Measurements from ENCODE around the gene PRKACB.

DNA sequence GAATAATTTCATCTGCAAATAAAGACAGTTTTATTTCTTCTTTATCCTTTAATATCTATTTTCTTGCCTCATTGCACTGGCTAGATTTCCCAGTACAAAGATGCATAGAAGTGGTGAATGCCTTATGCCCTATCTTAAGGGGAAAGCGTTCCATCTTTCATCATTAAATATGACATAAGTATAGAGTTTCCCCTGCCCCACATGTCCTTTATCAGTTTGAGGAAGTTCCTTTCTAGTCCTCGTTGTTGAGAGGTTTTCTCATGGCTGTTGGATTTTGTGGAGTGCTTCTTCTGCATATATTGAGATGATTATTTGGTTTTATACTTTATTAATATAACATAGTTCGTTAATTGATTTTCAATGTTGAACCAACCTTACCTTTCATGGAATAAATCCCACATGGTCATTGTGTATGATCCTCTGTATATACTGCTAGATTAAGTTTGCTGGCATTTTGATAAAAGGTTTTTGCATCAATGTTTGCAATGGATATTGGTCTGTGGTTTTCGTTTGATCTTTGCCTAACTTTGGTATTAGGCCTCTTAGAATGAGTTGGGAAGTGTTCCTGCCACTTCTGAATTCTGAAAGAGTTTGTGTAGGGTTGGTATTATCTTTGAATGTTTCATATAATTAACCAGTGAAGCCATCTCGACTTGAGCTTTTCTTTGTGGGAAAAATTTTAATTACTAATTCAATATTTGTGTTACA is 15.6 kb downstream of the PRKACB start:
- TF ChIP-seq YY1 (IDR thresholded peaks at IDR 0.05; ENCODE audit: low read depth, low read length) (no peak), POLR2A (IDR thresholded peaks at IDR 0.05; ENCODE audit: low read depth, low read length) (no peak), EP300 (IDR thresholded peaks at IDR 0.05; ENCODE audit: borderline replicate concordance in 1 of 2, control insufficient read depth in 1 of 2, low read depth in 2 of 2, low read length in 2 of 2) (no peak), RBBP5 (conservative IDR thresholded peaks at IDR 0.05) (no peak), EZH2 (IDR thresholded peaks at IDR 0.05; ENCODE audit: borderline replicate concordance, control insufficient read depth, low read depth, low read length) (no peak), SUPT20H (IDR thresholded peaks at IDR 0.05; ENCODE audit: borderline replicate concordance, control insufficient read depth, low read depth, low read length) (no peak)
- TF ChIP-seq, protein P1, sequence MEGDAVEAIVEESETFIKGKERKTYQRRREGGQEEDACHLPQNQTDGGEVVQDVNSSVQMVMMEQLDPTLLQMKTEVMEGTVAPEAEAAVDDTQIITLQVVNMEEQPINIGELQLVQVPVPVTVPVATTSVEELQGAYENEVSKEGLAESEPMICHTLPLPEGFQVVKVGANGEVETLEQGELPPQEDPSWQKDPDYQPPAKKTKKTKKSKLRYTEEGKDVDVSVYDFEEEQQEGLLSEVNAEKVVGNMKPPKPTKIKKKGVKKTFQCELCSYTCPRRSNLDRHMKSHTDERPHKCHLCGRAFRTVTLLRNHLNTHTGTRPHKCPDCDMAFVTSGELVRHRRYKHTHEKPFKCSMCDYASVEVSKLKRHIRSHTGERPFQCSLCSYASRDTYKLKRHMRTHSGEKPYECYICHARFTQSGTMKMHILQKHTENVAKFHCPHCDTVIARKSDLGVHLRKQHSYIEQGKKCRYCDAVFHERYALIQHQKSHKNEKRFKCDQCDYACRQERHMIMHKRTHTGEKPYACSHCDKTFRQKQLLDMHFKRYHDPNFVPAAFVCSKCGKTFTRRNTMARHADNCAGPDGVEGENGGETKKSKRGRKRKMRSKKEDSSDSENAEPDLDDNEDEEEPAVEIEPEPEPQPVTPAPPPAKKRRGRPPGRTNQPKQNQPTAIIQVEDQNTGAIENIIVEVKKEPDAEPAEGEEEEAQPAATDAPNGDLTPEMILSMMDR (IDR thresholded peaks at IDR 0.05 in 2 of 3, conservative IDR thresholded peaks at IDR 0.05 in 1 of 3; ENCODE audit: control insufficient read depth in 2 of 3, extremely low read depth in 1 of 3, insufficient read depth in 1 of 3, low read depth in 3 of 3, low read length in 3 of 3): no peak
- TF ChIP-seq, protein P2, sequence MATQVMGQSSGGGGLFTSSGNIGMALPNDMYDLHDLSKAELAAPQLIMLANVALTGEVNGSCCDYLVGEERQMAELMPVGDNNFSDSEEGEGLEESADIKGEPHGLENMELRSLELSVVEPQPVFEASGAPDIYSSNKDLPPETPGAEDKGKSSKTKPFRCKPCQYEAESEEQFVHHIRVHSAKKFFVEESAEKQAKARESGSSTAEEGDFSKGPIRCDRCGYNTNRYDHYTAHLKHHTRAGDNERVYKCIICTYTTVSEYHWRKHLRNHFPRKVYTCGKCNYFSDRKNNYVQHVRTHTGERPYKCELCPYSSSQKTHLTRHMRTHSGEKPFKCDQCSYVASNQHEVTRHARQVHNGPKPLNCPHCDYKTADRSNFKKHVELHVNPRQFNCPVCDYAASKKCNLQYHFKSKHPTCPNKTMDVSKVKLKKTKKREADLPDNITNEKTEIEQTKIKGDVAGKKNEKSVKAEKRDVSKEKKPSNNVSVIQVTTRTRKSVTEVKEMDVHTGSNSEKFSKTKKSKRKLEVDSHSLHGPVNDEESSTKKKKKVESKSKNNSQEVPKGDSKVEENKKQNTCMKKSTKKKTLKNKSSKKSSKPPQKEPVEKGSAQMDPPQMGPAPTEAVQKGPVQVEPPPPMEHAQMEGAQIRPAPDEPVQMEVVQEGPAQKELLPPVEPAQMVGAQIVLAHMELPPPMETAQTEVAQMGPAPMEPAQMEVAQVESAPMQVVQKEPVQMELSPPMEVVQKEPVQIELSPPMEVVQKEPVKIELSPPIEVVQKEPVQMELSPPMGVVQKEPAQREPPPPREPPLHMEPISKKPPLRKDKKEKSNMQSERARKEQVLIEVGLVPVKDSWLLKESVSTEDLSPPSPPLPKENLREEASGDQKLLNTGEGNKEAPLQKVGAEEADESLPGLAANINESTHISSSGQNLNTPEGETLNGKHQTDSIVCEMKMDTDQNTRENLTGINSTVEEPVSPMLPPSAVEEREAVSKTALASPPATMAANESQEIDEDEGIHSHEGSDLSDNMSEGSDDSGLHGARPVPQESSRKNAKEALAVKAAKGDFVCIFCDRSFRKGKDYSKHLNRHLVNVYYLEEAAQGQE (IDR thresholded peaks at IDR 0.05; ENCODE audit: low read depth, low read length): no peak
